SIG-M5 treated with dmso at 0.1 percent for 504 hours (cell line): Measurements from ENCODE around the gene ADARB1.
"Not testable (repeated sequence)": the region's sequence is repeated elsewhere in the genome, so short reads cannot be mapped to it uniquely, and the experiment has no call there.

ENCODE experiments used
- DNase-seq: peaks from one replicate; lab custom pipeline; 2025; ENCODE audit not compliant: unreplicated experiment; lab: John Stamatoyannopoulos, UW

Gene ADARB1

GRCh38 chr21:45074048-45074817, at the start of gene ADARB1:
Gene ADARB1 (plus strand): TSS chr21:45074580. CDS start chr21:45171657, 97,077 bp downstream.
- peak; percentile 51 for DNase-seq

GRCh38 chr21:45026066-45026745, 48.2 kb upstream of the ADARB1 start:
- no peak for DNase-seq

GRCh38 chr21:45026826-45027225, 47.6 kb upstream of the ADARB1 start:
- no peak for DNase-seq

- DNase-seq: no peak
Observed at GRCh38 chr21:45027241-45028196, 46.9 kb upstream of the ADARB1 start.

- not testable (repeated sequence) for DNase-seq
Observed at GRCh38 chr21:45028645-45029044, 45.7 kb upstream of the ADARB1 start.

- DNase-seq: no peak
Observed at GRCh38 chr21:45029298-45029947, 45.0 kb upstream of the ADARB1 start.

GRCh38 chr21:45029948-45030681, 44.3 kb upstream of the ADARB1 start:
- DNase-seq: no peak

GRCh38 chr21:45030682-45031570, 43.5 kb upstream of the ADARB1 start:
- DNase-seq: no peak

- DNase-seq: no peak
Observed at GRCh38 chr21:45031571-45032191, 42.7 kb upstream of the ADARB1 start.

- DNase-seq: no peak
Observed at GRCh38 chr21:45032332-45032731, 42.0 kb upstream of the ADARB1 start.

- DNase-seq: no peak
Observed at GRCh38 chr21:45032977-45033710, 41.2 kb upstream of the ADARB1 start.

GRCh38 chr21:45033791-45034555, 40.4 kb upstream of the ADARB1 start:
- no peak for DNase-seq

GRCh38 chr21:45034556-45035476, 39.6 kb upstream of the ADARB1 start:
- no peak for DNase-seq

GRCh38 chr21:45035477-45035848, 38.9 kb upstream of the ADARB1 start:
- DNase-seq: no peak

- DNase-seq: no peak
Observed at GRCh38 chr21:45036630-45037029, 37.8 kb upstream of the ADARB1 start.

GRCh38 chr21:45037986-45038385, 36.4 kb upstream of the ADARB1 start:
- no peak for DNase-seq
